IgD-negative memory B cell (primary cell): Measurements from ENCODE around the gene PATJ. TPM values are rescaled to one million over a fixed set of nuclear protein-coding genes. Genes with fewer than 3 reads are reported as not detected.
A peak's percentile ranks its signal among the peaks of the same experiment; 100 is the strongest.

Source experiments
- H3K27ac Mint-ChIP-seq, 3 donors: one replicate each; pipeline ENCODE4 v1.8.0; 2020 to 2022; ENCODE audit warnings: mild to moderate bottlenecking in 3 of 3, mixed read lengths in 3 of 3, moderate library complexity in 1 of 3
- H3K27me3 Mint-ChIP-seq: one replicate; pipeline ENCODE4 v1.8.0; 2021; ENCODE audit warnings: mixed read lengths
- H3K36me3 Mint-ChIP-seq: one replicate; pipeline ENCODE4 v1.8.0; 2020; ENCODE audit warnings: mild to moderate bottlenecking, mixed read lengths
- H3K4me1 Mint-ChIP-seq, 3 donors: one replicate each; pipeline ENCODE4 v1.8.0; 2020 to 2022; ENCODE audit warnings: mixed read lengths in 3 of 3, mild to moderate bottlenecking in 1 of 3
- H3K4me3 Mint-ChIP-seq, 4 donors: one replicate each; pipeline ENCODE4 v1.8.0; 2020 to 2022; ENCODE audit warnings: mild to moderate bottlenecking in 4 of 4, mixed read lengths in 4 of 4, moderate library complexity in 3 of 4
- H3K9me3 Mint-ChIP-seq, 3 donors: one replicate each; pipeline ENCODE4 v1.8.0; 2020 to 2021; ENCODE audit warnings: mixed read lengths in 3 of 3, mild to moderate bottlenecking in 1 of 3
- polyA plus RNA-seq: library from polyadenylated mRNA; unstranded; fragments of 300-500 nt; fragmentation: Illumina TruSeq; gene quantifications from one replicate; pipeline ENCODE4 v1.2.3, GENCODE V29; 2021

Gene PATJ
- polyA plus RNA-seq, 1 donor from 2014 or later: 17.4 TPM

DNA sequence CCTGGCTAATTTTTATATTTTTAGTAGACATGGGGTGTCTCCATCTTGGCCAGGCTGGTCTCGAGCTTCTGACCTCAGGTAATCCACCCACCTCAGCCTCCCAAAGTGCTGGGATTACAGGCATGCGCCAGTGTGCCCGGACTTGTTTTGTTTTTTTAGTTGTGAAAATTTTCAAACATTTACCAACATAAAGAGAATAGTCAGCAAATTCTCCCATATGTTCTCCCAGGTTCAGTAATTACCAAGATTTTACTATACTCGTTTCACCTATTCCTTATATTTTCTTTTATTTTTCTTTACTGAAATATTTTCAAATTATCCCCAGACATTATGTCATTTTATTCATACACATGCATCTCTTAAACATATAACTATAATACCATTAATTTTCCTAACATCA is 234.3 kb downstream of the PATJ start:
- Mint-ChIP-seq H3K4me3 (no peak overlapping the region), H3K27ac (no peak overlapping the region), H3K27me3 (no peaks in the 10 kb centered on the region), H3K9me3 (no peaks in the 10 kb centered on the region), H3K36me3 (peaks cover 3% of the 10 kb centered on the region), H3K4me1 (peaks cover 0 to 2% (median 1%) of the 10 kb centered on the region in 3 donors)

DNA sequence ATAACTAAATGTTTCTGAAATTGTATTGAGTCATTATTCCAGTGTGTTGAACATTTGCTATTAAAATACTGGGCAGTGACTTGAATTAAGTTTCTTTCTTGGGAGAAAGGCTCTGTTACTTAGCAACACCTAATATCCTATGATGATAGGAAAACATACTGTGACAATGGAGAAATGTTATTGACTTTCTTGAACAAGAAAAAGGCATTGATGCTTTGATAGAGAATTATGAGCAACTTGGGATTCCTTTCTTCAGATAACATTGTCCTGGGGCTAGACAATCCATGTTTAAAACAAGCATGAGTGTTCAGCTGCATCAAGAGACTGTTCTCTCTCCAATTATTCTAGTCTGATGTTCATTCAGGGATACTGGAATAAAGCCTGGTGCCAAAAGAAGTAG is 236.5 kb downstream of the PATJ start:
- peaks cover 0 to 2% (median 1%) of the 10 kb centered on the region in 3 donors for H3K4me1 Mint-ChIP-seq
- peaks cover 5% of the 10 kb centered on the region for H3K36me3 Mint-ChIP-seq
- H3K4me3 Mint-ChIP-seq: no peak overlapping the region
- no peaks in the 10 kb centered on the region for H3K27me3 Mint-ChIP-seq
- H3K9me3 Mint-ChIP-seq: no peaks in the 10 kb centered on the region
- H3K27ac Mint-ChIP-seq: no peak overlapping the region

DNA sequence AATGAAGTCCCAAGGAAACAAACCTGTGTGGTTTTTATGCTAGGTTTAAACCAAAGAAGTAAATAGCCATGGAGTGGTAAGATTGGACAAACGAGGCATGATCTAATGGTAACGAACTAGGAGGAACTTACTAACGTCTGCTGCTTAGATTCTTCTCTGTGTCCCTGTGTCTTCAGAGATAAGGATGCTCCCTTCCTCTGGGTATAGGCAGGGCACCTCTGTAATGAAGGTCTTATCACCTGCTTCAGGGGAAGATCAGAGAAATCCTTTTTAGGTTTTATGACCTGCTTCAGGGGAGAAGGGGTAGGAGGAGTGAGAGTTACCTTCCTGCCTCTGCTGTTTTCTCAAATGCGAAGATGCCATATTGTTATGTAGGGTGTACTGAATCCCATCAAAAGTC is 237.4 kb downstream of the PATJ start:
- H3K9me3 Mint-ChIP-seq: no peaks in the 10 kb centered on the region
- H3K36me3 Mint-ChIP-seq: peaks cover 4% of the 10 kb centered on the region
- H3K27ac Mint-ChIP-seq: no peak overlapping the region
- H3K27me3 Mint-ChIP-seq: no peaks in the 10 kb centered on the region
- no peak overlapping the region for H3K4me3 Mint-ChIP-seq
- peaks cover 0 to 2% (median under 1%) of the 10 kb centered on the region in 3 donors for H3K4me1 Mint-ChIP-seq

DNA sequence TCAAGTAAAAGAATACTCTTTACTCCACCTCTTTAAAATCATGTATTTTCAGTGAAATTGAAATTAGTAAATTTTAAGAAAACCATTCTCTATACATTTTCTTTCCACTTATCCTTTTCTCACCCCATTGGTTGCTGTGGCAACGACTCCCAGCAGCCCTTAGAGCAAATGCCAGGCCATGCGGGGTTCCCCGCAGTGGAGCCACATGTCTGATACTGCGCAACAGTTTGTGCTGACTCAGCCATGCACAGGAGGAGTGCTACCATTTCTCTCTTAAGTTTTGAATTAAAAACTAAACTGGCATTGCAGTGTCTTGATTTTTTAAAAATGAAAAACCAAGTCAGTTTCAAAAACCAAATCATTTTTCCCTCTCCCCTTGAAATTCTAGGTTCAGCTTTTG is 238.3 kb downstream of the PATJ start:
- Mint-ChIP-seq H3K27ac (no peak overlapping the region), H3K4me1 (peaks cover 0 to 2% (median 0%) of the 10 kb centered on the region in 3 donors), H3K27me3 (no peaks in the 10 kb centered on the region), H3K4me3 (no peak overlapping the region), H3K36me3 (peaks cover 4% of the 10 kb centered on the region), H3K9me3 (no peaks in the 10 kb centered on the region)

DNA sequence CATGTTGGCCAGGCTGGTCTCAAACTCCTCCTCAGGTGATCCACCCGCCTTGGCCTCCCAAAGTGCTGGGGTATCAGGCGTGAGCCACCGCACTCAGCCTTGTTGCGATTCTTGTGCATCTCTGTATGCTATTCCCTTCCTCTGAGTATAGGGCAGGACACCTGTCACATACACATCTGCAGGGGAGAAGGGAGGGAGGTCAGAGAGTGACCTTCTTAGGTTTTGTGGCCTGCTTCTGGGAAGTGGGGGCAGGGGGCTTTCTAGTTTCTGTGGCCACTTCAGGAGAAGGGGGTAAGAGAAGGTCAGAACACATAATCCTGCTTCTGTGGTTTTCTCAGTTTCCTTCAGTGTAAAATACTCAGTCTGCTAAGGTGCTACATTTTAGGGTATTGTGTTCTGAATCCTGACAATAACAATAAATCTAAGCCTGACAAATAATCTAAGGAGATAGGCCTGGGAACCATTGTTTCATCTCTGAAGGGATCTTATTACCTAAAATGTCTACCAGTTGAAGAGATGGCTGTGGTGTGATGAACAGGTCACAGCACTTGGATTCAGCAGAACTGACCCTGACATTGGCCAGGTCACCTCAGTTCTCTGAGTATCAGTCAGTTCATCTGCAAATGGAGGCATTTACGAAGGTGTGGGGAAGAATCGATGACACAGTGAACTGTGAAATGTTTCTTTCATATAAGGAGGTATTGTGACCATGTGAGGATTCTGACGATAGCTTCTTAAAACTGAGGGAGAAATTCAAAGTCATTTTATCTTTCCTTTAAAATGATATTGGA is 239.8 kb downstream of the PATJ start:
- Mint-ChIP-seq H3K27ac (no peak overlapping the region), H3K36me3 (peaks cover 4% of the 10 kb centered on the region), H3K4me3 (no peak overlapping the region), H3K9me3 (no peaks in the 10 kb centered on the region), H3K4me1 (peaks cover 0 to 2% (median 0%) of the 10 kb centered on the region in 3 donors), H3K27me3 (no peaks in the 10 kb centered on the region)

DNA sequence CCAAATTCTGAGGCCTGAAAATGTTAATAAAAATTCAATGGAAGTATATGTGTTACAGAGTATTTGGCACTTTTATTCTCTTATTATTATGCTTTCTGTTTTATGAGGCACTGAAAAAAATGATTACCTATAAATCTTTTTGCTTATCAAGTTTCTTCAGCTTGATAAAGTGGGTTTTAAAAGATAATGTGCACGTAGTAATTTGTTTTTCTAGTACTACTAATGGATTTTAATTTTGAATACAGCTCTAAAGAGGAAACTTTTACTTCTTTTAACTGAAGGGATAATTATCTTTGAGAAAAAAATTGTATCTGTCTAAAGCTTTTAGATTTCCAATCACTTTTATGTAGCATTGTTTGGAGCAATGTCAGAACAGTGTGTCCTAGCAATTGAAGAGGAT is 241.0 kb downstream of the PATJ start:
- no peaks in the 10 kb centered on the region for H3K27me3 Mint-ChIP-seq
- peaks cover 4% of the 10 kb centered on the region for H3K36me3 Mint-ChIP-seq
- H3K9me3 Mint-ChIP-seq: no peaks in the 10 kb centered on the region
- no peaks in the 10 kb centered on the region for H3K4me1 Mint-ChIP-seq
- H3K4me3 Mint-ChIP-seq: no peak overlapping the region
- H3K27ac Mint-ChIP-seq: no peak overlapping the region

DNA sequence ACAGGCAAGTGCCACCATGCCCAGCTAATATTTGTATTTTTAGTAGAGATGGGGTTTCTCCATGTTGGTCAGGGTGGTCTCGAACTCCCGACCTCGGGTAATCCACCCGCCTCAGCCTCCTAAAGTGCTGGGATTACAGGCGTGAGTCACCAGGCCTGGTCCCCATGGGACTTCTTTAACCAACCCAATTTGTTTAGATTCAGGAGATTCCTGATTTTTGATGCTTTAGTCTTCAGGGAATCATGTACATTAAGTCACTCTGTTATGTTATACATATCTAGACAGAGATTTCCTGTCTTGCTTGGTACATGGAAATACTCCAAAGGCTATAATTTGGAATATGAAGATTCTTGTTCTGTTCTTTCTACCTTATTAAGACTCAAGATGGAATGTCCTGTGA is 250.0 kb downstream of the PATJ start:
- no peaks in the 10 kb centered on the region for H3K9me3 Mint-ChIP-seq
- no peak overlapping the region for H3K27ac Mint-ChIP-seq

DNA sequence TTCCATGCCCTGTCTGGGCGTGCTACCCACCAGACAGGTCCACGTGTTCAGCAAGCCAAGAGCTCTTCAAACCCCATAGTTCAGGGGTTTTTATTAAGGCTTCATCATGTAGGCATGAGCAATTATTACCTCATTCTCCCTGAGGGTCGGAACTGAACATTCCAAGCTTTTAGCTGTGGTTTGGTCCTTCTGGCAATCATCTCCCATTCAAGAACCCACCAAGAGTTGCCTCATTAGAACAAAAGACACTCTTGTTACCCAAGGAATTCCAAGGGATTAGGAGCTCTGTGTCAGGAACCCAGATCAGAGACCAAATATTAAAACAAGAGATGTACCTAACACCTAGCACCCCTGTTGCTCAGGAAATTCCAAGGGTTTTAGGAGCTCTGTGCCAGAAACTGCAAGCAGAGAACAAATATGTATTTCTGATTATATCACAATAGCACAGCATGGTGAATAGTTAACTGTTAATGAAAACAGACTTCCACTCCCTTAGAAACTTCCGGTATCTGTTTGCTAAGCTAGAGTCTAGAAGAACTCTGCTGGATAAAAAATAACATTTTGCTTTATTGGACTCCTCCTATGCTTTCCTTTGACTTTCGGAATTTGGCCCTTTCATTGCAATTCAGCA is 251.2 kb downstream of the PATJ start:
- Mint-ChIP-seq H3K36me3 (peaks cover 14% of the 10 kb centered on the region), H3K27me3 (no peaks in the 10 kb centered on the region), H3K9me3 (no peaks in the 10 kb centered on the region), H3K4me3 (no peak overlapping the region), H3K4me1 (no peaks in the 10 kb centered on the region), H3K27ac (no peak overlapping the region)

More for the DNA sequence above, 250.0 kb downstream of the PATJ start:
- no peaks in the 10 kb centered on the region for H3K27me3 Mint-ChIP-seq
- no peaks in the 10 kb centered on the region for H3K4me1 Mint-ChIP-seq
- peaks cover 16% of the 10 kb centered on the region for H3K36me3 Mint-ChIP-seq
- H3K4me3 Mint-ChIP-seq: no peak overlapping the region

DNA sequence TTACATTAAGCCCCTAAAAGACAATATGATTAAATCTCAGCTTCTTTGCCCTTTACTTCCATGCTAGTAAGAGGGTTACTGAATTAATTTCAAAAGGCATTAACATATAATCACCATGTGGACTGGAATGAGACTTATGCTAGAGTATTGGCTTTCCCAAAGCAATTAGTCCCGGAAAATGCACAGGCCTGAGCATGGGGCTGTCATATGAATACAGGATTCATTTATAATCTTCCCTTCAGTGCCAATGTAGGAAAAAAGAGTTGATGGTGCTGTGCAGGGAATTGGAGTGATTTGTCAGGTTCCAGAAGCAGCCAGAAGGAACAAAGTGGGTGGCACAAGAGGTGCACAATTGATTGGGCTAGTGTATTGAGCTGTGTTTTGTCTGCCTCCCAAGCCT is 253.4 kb downstream of the PATJ start:
- peaks cover 14% of the 10 kb centered on the region for H3K36me3 Mint-ChIP-seq
- no peaks in the 10 kb centered on the region for H3K9me3 Mint-ChIP-seq
- no peaks in the 10 kb centered on the region for H3K4me1 Mint-ChIP-seq
- H3K27ac Mint-ChIP-seq: no peak overlapping the region
- no peak overlapping the region for H3K4me3 Mint-ChIP-seq
- no peaks in the 10 kb centered on the region for H3K27me3 Mint-ChIP-seq

DNA sequence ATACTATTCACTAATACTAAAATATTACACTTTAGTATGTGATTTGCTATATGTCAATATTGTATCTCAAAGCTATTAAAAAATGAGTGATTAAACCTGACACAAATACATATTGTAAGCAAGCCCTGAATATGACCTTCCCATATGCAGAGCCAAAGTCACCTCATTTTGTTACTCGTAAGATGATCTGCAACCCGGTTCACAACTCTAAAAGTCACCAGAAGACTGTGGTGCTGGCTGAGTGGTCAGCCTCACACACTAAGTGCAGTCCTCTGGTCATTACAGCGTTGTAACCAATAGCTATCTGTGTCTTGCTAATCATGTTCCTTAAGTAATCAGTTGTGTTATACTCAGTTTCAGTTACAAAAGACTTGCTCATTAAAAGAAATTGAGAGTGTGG is 254.8 kb downstream of the PATJ start:
- no peaks in the 10 kb centered on the region for H3K27me3 Mint-ChIP-seq
- no peaks in the 10 kb centered on the region for H3K9me3 Mint-ChIP-seq
- no peak overlapping the region for H3K27ac Mint-ChIP-seq
- peaks cover 10% of the 10 kb centered on the region for H3K36me3 Mint-ChIP-seq
- H3K4me1 Mint-ChIP-seq: no peaks in the 10 kb centered on the region
- peak overlapping the region in 1 of 4 donors; percentile 3 for H3K4me3 Mint-ChIP-seq

DNA sequence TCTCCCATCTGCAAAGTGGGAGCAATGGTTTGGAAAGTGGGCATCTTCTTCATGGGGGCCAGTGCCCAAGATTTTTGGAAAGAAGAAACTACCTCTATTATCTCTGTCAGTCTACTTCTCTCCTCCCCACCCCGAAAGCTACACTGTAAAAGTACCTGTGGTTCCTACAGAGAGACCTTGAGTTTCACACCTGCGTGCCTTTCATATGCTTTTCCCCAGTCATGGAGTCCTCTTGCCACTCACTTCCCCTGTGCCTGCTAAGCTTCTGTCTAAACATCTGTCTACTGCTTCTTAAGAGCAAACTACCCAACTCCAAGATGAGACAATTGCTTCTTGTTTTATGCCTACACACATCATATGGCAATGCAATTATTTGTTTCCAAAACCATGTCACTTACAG is 261.5 kb downstream of the PATJ start:
- Mint-ChIP-seq H3K36me3 (peaks cover 9% of the 10 kb centered on the region), H3K27me3 (no peaks in the 10 kb centered on the region), H3K4me3 (no peak overlapping the region), H3K4me1 (no peaks in the 10 kb centered on the region), H3K27ac (no peak overlapping the region), H3K9me3 (no peaks in the 10 kb centered on the region)

DNA sequence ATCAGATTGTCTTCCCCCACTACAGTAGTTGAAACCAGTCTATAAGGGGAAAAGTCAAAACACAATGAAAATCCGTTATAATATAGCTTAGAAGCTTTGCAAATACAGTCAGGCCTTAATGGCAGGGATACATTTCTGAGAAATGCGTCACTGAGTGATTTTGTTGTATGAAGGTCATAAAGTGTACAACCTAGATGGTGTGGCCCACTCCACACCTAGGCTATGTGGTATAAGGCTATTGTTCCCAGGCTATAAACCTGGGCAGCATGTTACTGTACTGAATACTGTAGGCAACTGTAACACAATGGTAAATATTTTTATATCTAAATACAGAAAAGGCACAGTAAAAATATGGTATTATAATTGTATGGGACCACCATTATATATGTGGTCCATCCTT is 264.4 kb downstream of the PATJ start:
- Mint-ChIP-seq H3K4me3 (no peak overlapping the region), H3K27me3 (no peaks in the 10 kb centered on the region), H3K27ac (no peak overlapping the region), H3K36me3 (peaks cover 14% of the 10 kb centered on the region), H3K4me1 (no peaks in the 10 kb centered on the region), H3K9me3 (no peaks in the 10 kb centered on the region)

DNA sequence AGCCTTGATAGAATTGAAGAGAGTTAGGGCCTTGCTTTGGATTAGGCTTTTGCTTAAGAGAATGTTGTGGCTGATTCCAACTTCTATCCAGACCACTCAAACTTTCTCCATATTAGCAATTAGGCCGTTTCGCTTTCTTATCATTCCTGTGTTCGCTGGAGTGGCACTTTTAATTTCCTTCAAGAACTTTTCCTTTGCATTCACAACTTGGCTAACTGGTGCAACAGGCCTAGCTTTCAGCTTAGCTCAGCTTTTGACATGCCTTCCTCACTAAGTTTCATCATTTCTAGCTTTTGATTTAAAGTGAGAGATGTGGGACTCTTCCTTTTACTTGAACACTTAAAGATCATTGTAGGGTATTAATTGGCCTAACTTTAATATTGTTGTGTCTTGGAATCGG is 268.7 kb downstream of the PATJ start:
- Mint-ChIP-seq H3K4me1 (no peaks in the 10 kb centered on the region), H3K36me3 (peaks cover 15% of the 10 kb centered on the region)

DNA sequence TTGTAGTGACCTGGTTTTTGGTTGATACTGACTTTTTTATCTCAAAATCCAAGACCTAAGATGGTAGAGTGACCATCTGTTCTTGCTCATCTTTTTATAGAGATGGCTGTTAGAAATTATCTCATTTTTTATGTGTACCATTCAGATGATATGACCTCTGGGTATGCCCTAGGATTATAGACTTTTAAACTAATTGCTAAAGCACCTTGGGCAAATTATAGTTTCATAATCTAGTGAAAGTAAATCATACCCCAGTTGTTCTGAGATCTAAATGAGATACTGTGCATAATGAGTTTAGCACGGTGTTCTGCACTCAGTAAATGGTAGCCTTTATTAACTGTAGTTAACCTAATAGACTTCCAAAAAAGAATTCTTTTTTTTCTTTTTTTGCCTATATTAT is 269.8 kb downstream of the PATJ start:
- no peaks in the 10 kb centered on the region for H3K27me3 Mint-ChIP-seq
- no peaks in the 10 kb centered on the region for H3K4me1 Mint-ChIP-seq
- no peak overlapping the region for H3K27ac Mint-ChIP-seq
- H3K36me3 Mint-ChIP-seq: peaks cover 16% of the 10 kb centered on the region
- H3K9me3 Mint-ChIP-seq: no peaks in the 10 kb centered on the region
- H3K4me3 Mint-ChIP-seq: no peak overlapping the region

More for the DNA sequence above, 268.7 kb downstream of the PATJ start:
- Mint-ChIP-seq H3K9me3 (no peaks in the 10 kb centered on the region), H3K27ac (no peak overlapping the region), H3K4me3 (no peak overlapping the region), H3K27me3 (no peaks in the 10 kb centered on the region)

DNA sequence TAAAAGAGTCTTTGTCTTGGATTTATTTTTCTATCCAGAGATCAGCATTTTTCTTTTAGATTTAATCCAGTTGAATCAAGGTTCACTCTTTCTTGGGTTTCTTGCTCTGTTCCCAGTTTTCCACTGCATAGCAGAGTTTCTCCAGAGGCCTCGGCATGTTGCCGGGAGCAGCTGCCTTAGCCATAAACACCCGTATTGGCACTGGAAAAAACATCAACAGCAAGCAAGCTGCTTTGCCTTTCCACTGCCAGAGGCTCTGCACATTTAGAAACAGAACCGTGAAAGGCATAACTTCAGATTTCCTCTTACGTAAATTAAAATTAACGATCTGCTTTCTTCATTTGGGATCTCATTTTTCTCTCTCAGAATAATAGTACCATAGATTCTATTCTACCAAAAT is 270.6 kb downstream of the PATJ start:
- Mint-ChIP-seq H3K36me3 (peaks cover 14% of the 10 kb centered on the region), H3K9me3 (no peaks in the 10 kb centered on the region), H3K27ac (no peak overlapping the region), H3K4me1 (peaks cover 0 to 1% (median 0%) of the 10 kb centered on the region in 3 donors), H3K27me3 (no peaks in the 10 kb centered on the region), H3K4me3 (no peak overlapping the region)

DNA sequence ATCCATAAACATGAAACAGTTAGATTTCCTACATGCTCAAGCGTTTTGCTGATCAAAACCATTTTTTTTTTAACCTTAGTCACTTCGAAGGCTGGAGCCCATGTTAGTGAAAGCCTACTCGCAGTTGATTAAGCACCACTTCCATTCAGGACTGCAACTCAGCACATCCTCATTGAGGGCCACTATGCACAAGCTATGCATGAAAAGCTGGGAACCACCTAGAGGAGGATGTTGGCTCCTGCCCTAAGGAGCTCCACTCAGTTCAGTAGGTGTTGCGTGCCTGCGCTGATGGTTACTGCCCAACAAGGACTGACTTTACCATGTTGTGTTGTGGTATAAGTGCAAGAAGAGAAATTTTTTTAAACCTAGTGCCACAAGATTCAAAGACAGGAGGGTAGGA is 271.0 kb downstream of the PATJ start:
- H3K4me1 Mint-ChIP-seq: peaks cover 0 to 1% (median 0%) of the 10 kb centered on the region in 3 donors
- H3K4me3 Mint-ChIP-seq: no peak overlapping the region
- H3K27ac Mint-ChIP-seq: no peak overlapping the region
- H3K36me3 Mint-ChIP-seq: peaks cover 16% of the 10 kb centered on the region
- no peaks in the 10 kb centered on the region for H3K9me3 Mint-ChIP-seq
- H3K27me3 Mint-ChIP-seq: no peaks in the 10 kb centered on the region
